HG02623 (cell line): ENCODE results near the gene PROM1.

Experiments
- ATAC-seq: cut with Tn5 transposase; IDR thresholded peaks from one replicate; pipeline ENCODE4 v1.9.1; 2021; ENCODE audit warnings: moderate library complexity; ENCODE audit not compliant: unreplicated experiment

PROM1 gene

DNA sequence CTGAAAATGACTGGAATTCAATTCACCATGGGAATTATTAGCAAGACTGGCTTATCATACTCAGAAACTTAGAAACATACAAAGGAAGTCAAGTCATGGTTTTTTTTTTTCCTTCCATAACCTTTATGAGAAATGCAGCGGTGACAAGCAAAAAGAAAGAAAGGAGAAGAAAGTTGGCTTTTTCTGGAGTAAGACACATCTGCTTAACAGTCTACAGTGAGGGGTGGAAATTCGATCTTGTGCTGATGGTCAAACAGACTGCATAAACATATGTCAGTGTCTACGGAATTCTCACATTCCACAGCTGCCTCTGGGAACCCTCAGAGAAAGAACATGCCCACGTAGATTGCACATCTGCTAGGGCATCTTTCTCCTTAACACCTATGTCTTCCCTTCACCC lies 54.6 kb downstream of the PROM1 start:
- no peak for ATAC-seq

DNA sequence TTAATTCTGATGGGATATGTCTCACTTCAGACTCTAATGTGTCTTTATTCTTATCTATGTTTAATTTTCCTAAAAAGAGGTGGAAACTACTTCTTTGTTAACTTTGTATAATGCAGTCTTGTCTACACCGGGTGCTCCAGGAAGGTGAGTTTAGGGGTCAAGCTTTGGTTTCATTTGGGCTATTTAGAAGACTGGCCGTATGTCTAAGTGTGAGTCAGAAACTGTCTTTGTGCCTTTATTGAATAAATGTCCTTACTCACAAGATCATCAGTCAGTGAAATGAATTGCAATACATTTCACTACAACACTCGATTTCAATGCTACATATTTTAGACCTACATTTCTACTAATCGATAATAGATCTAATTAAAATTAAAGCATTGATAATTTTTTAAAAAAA lies 56.2 kb downstream of the PROM1 start:
- no peak for ATAC-seq

DNA sequence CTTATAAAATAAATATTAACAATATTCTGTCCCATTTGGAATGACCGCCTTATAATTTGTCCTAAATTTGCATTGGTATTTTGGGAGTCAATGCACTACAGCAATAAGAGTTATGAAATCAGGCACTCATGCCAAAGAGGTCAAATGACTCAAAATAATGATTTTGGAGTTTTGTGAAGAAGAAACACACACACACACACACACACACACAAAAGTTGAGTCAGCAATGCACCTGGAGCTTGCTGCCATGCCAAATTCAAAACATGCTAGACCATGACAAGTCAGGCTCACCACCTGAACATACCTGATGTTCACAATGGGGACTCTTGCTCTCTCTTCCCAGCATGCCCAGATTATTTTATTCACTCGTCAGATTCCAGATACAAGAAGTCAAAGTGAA lies 56.7 kb downstream of the PROM1 start:
- ATAC-seq: no peak

DNA sequence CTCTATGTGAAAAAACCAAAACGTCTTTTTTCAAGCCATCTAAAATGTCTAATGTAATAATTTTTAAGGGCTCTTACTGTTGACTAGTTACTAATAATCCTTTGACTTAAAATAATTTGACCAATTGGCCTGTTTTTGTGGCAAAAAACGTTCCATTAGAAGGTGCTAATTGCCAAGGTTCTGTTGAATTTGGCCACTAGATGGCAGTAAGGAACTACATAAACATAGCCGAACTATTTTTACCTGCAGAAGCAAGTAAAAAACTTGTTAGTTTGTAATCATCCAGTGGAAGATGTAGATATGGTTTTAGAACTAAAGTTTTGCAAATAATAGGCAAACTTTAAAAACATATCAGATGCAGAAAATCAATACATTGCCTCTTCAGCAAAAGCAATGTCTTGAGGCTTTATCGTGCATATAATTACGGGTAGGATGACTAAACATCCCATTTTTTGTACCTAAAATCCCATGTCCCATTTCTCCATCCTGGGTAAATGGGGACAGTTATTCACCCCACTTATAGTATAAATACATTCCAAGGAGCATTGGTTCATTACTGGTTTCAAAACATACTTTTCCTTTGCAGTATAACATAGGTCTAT lies 57.6 kb downstream of the PROM1 start:
- no peak for ATAC-seq

DNA sequence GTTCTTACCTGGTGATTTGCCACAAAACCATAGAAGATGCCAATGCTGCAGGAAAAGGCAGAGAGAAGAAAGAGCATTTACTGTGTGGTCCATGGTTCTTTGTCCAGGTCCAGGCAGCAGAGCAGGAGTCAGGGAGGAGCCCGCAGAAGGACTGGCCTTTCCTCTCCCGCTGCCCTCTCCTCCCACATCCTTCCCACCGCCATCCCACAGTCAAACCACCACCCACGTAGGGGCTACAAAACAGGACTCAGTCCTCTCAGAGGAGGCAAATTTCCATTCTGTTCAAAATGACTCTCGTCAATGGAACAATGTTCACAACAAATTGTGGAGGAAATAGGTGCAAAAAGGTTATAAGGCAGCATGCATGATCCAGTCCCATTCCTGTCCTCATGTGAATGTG lies 58.6 kb downstream of the PROM1 start:
- ATAC-seq: no peak

DNA sequence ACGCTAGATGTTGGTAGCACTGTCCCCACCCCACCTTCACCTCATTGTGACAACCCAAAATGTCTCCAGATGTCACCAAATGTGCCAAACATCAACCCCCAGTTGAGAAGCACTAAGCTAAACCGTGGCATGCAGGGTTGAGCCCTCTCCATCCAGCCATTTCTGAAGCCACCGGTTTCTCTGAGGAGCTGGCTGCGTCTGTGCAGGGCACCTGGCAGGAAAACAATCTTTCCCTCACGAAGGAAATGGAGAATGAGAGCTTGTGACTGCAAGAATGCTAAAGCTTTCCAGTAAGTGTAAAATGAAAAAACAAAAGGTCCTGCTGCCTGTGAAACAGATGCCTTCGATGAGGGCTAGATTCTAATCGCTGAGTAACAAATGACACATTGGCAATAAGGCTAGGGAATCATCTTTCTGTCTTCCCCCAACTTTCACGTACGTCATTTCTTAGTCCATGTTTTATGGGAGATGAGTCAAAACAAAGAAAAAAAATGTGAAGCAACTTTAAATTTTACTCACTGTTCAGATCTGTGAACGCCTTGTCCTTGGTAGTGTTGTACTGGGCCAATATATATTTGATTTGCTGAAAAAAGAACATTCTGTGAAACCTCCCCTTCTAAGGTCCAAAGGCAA lies 59.9 kb downstream of the PROM1 start:
- no peak for ATAC-seq

DNA sequence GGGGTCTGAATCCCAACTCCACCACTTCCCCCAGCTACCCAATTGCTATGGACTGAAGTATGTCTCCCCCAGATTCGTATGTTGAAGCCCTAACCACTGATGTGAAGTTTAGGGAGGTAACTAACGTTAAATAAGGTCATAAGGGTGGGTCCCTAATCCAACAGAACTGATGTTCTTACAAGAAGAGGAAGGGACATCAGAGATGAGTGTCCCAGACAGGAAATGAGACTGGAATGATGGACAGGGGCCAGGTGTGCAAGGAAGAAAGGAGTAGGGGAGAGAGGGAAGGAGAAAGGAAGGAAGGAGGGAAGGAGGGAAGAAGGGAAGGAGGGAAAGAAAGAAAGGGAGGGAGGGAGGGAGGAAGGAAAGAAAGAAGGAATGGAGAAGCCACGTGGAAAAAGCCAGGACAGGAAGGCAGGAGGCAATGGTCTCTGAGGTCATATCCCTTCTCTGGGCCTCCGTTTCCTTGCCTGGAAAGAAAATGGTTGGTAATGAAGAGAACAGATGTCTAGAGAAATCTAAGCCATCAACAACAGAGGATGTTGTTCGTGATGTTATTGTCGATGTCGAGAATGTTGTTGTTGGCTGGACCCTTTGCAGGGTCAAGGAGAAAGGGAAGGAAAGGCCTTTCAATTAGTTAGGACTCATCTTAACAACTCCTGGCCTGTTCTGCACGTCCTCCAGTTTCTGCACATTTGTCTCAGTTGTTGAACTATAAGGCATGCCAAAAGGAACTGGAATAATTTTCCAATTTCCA lies 61.8 kb downstream of the PROM1 start:
- ATAC-seq: no peak

DNA sequence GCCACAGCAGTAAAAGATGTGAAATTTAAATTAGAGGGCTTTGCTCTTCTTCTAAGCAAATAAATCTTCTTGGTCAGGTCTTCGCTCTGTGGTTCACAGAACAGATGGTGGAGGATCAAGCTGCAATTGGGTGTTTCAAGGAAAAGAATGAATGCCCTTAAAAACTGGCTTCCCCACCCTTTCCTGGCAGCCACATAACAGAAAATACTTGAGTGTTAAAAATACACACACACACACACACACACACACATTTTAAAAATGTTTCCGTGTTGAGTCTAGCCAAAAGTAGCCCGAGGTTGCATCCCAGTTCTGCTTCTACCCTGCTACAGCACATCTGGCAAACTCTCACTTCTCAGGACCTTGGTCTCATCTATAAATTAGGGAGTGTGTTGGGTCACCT lies 64.2 kb downstream of the PROM1 start:
- no peak for ATAC-seq

DNA sequence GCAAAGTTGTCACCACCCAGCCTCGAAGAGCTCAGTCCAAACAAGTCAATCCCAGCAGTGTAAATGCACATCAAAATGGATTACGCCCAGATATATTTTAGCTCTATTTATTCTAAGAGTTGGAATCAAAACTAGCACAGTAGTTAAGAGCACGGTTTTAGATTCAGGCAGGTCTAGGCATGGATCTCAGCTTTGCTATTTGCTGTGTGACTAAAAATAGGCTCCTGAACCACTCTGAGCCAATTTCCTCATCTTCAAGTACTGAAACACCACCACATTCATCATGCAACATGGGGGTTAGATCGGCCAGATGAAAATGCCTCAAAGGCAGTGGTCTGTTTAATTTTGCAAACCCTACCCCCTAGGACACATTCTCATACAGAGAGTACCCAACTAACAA lies 65.0 kb downstream of the PROM1 start:
- no peak for ATAC-seq

DNA sequence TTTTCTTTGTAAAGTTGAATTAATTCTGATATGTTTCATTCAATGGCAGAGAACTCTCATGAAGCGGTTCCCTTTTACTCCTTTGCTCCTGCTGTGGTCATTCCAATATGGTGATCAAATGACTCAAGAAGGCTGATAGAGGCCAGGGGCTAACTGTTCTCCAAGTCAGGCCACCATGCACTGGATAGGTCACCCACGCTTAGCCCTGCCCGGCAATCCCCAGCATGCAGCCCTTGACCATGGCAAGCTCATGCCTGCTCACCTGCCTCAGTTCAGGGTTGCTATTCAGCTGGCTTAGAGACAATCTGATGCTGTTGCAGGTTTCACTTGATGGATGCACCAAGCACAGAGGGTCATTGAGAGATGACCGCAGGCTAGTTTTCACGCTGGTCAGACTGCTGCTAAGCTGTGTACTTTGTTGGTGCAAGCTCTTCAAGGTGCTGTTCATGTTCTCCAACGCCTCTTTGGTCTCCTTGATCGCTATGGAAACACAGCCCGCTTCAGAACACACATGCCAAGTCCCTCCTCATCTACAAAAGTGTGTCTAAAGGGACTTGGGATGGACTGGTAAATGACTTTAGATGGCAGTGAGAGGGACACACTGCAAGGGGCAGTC lies 65.7 kb downstream of the PROM1 start:
- no peak for ATAC-seq

DNA sequence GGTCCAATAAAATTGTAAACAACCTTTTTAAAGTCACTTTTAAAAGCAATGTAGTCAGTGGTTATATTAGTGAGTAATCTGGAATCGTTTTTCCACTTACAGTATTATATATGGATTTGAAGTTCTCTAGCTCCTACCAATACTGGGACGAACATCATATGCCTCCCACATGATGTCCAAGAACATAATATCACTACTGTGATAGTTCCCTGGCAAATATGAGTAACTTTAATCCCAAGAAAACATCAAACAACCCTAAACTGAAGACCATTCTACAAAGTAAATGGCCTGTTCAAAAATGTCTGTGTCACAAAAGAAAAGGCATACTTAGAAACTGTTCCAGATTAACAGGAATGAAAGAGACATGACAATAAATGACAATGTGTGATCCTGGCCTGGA lies 67.3 kb downstream of the PROM1 start:
- no peak for ATAC-seq

DNA sequence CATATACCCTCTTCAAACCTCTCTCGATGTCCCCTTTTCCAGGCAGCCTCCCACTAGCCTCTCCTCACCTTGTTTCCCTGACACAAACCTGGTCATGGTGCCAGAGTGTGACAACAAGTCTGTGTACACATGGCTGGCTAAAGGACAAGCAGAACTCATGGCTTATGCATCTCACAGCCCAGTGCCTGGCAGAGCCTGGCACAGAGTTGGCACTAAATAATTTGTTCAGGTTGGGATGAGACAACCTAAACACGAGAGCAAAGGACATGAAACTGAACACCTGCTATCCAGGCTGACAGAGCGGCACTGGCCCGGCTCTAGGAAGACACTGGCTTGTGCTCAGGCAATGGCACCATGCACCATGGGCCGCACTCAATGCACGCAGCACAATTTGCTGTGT lies 72.7 kb downstream of the PROM1 start:
- ATAC-seq: no peak

DNA sequence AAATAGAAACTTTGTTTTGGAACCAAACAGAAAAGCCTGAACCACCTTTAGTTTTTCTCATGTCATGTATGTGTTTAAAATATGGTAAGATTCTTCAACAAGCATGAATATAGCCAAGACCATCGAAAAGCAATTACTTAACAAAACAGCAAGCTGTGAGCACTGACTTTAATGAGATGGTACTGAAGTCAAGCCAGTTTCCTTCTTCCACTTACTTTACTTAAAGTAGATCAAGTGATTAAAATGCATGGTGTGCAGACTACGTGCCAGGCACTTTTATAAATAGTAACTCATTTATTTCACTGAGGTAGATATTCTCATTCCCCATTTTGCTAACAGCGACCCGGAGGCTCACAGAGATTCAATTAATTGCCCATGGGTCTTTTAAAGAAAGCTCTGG lies 74.7 kb downstream of the PROM1 start:
- no peak for ATAC-seq

DNA sequence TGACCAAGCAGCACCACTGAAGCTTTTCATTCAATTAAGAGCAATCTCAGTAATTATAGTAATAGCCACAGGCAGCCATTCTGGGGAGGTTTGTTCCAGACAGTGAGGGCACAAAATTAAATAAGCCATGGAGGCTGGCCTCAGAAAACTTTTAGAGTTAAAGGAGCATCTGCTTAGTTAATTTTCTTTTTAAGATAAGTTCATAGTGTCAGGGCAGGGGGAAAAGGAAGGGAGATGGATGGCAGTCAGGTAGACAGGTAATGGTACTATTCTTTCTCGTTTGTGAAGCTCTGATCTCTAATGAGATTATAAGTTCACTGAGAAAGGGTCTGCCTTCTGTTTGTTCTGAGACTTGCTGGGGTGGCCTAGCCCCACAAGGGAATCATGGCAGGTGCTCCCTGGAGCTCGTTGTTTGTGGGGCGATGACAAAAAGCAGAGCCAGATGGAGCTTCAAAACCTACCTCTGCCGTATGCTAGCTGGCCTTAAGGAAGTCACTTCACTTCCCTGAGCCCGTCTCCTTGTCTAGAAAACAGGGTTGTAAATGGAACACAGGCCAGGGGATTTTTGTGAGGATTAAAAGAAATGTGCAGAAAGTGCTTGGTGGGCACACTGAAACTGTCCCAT lies 76.2 kb downstream of the PROM1 start:
- ATAC-seq: no peak

DNA sequence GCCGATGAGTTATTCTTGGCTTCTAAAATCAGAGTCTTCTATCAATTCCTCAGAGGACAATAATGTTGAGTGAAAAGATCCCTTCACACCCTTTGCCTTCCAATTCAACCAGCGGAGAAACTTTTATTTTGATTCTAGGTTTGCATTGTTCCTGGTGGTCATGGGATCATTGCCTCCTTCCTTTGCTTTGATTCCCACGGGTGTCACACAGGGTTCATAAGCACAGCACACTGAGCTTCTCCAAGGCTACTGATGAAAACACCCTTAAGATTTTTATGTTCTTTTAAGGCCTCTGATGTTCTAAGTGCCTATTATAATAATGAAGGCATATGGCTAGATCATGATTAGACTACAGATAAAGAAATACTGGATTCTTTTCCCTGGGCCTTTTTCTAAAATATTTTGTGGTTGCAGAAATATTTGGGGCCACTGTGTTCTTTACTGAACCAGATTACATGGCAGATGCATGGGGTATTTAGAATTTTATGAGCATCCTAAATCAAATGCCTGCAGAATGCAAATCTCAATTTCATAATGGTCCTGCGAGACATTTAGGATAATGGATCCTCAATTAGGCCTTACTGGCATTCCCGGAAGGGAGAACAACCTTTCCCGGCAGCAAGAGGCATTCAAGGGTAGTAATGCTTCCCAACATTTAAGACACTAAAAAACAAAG lies 76.9 kb downstream of the PROM1 start:
- no peak for ATAC-seq

DNA sequence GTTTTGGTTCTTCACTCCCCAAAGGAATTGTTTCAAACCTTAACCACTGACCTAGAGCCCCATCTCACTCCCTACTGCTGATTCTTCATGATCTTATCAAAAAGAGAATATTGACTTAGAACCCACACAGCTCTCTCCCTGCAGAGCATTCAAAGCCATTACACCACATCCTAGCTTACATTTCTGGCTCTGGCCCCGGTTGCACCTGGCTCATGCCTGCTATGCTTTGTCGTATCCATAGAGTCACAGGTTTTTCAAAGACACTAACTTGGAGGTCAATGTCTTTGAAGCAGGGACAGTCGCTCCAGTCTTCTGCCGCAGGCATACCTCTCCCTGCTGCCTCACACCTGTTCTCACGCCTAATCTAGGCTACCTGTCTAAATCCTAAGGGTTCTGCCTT lies 78.1 kb downstream of the PROM1 start:
- no peak for ATAC-seq

DNA sequence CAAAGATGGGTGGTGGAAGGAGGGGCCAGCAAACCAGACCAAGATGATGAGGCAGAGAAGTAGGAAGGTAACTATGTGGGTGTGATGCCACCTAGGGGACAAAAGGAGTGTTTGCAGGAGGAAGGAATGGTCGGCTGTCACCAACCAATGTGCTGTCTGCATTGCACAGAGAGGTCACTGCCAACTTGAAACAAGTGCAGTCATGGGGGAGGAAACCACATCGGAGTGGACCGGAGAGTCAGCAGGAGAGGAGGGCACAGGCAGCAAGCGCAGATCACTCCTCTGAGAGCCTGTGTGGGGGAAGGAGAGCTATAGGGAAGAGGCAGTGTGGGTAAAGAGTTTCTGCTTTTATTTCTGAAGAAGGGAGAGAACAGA lies 82.4 kb downstream of the PROM1 start:
- ATAC-seq: peak; percentile 96

DNA sequence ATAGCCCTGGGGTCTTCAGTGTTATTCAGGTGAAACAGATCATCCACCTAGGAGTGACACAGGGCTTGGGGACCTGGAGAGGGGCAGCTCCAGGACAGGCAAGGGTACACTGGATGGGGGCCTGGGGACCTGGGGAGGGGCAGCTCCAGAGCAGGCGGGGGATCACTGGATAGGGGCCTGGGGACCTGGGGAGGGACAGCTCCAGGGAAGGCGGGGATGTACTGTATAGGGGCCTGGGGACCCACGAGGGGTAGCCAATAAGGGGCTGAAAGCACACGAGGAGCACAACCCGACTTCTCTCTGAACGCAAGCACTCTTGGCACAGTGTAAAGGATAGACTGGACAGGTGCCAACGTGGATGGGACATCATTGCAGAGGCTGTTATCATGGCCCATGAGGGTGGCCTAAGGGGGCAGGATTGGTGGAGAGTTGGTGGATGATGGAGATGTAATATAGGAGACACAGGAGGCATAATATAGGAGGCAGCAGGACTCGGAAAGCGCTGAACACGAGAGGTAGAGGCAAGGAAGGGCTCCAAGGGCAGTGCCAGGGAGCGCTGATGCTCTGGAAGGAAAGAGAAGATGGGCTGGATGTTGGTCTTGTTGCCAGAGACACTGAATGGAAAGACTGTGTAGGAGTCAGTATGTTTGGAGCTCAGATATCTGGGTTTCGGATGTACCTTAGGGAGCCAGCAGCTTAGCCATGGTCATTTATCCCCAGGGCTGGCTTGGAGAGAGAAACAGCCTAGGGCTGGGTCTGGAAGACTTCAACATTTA lies 82.9 kb downstream of the PROM1 start:
- no peak for ATAC-seq

DNA sequence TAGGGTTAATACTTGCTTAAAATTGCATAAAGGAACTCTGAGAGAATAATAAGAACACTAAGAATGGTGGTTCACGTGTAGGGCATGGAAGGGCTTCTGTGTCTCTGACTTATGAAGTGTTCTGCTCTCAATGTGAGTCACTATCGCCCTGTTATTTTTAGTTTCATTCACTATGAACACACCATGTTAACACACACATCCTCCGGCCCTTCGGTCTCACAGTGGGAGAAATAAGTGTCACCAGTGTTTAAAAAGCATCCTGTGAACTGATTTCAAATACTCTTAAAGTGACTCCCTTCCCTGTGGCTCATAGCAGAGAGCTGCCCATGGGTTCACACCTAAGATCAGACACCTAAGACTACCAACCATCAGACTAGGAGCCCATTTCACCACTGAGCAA lies 87.0 kb downstream of the PROM1 start:
- no peak for ATAC-seq

DNA sequence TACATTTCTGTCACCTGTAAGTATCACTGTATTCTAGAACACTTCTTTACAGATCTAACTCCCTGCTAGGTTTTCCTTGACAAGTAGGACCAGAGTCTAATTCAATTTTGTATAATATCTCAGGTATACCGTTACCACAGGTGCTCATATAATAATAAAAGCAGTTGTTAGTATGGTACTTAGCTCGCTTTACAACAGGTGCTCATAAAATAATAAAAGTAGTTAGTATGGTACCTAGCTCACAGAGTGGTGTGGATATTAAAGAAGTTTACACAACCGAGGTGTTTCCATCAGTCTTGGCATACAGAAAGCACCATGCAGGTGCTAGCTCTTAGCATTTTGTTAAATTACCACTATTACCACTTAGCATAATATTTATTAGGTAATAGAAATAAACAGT lies 88.0 kb downstream of the PROM1 start:
- ATAC-seq: no peak

DNA sequence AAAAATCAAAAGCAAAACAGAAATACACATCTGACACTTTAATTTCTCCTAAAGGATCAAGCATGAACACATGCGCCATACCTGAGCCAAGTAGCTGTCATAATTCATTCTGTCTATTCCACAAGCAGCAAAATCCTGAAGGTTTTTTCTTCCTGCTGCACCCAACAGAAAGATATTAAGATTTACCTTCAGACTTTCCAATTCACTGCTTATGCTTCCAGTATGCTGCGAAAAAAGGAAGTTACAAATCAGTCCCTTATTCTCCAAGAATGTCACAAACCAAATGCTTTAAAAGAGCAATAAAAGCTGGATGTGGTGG lies 91.7 kb downstream of the PROM1 start:
- ATAC-seq: no peak
